Measurements from ENCODE around the gene TBL1X. TPM values are rescaled to one million over a fixed set of nuclear protein-coding genes. Genes with fewer than 3 reads are reported as not detected.

The TBL1X gene
- total and polyA plus RNA-seq, 2 of the 8 experiments (the other 6 are each of a cell fraction or from before 2014, with no cell fraction given) = 13.3 to 25.6 TPM

DNA sequence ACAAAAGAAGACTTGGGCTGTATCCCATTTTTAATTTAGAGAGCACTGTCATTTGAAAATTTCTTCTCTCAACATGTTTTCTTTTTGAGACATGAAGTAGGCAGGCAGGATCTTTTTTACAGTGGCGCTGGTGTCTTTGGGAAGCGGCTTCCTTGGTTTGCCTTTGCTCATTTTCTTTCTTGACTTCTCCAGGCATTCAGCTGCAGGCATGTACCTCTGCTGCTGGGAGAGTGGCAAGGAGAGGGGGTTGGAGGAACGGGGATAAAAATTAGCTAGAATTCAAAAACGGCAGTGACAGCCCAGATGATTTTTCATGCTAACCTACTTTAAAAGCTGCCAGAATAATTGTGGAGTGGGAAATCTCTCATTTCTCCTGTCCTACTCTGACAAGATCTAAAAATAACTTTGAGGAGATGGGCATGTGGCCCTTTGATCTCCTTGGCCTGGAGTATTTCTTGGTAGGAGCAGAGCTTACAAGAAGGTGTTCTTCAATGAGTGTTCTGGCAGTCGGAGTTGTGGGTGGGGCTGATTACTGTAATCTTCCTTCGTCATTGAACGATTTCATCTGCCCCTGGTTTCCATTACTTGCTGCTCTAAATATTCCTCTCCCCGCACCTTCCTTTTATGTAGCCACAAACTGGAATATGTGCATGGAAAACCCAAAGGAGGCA lies 54.8 kb downstream of the TBL1X start:
- Histone ChIP-seq H3K56ac (replicated peaks; ENCODE audit: insufficient read length, low read depth, low read length) (no peak overlapping the region), H3K27ac (ENCODE audit: low read depth, low read length) (no peak overlapping the region), H3K4me2 (ENCODE audit: insufficient read depth in 1 of 2, low read depth in 2 of 2, low read length in 2 of 2) (no peak overlapping the region), H3K9ac (replicated peaks in 1 of 4; ENCODE audit: extremely low read depth in 1 of 4, low read depth in 3 of 4, low read length in 3 of 4) (no peak overlapping the region), H2AK5ac (ENCODE audit: low read depth, low read length) (no peak overlapping the region), H3K14ac (ENCODE audit: insufficient read length) (no peak overlapping the region), H3K23ac (ENCODE audit: insufficient read length) (no peak overlapping the region), H2AFZ (ENCODE audit: low read length) (no peak overlapping the region), H3K23me2 (ENCODE audit: low read depth, low read length) (no peaks in the 10 kb centered on the region), H3K9me3 (ENCODE audit: insufficient read depth in 2 of 2, low read depth in 1 of 2, low read length in 1 of 2) (no peaks in the 10 kb centered on the region), H4K8ac (ENCODE audit: extremely low read depth, insufficient read depth, low read length) (no peak overlapping the region), H4K5ac (ENCODE audit: insufficient read length, low read depth, low read length) (no peak overlapping the region), H3K18ac (ENCODE audit: extremely low read depth, low read length) (no peak overlapping the region), H3K4me1 (replicated peaks in 1 of 4; ENCODE audit: control insufficient read depth in 3 of 4, insufficient read depth in 4 of 4, low read length in 3 of 4) (peaks cover 0 to 4% (median 1%) of the 10 kb centered on the region in 4 experiments; a peak in 2 of 7 replicates), H2BK20ac (ENCODE audit: low read length) (no peak overlapping the region), H4K20me1 (replicated peaks in 1 of 2; ENCODE audit: control insufficient read depth in 1 of 2, insufficient read depth in 2 of 2, low read length in 2 of 2) (peaks cover 0 to 1% of the 10 kb centered on the region in 2 experiments), H2BK5ac (ENCODE audit: low read depth, low read length) (no peak overlapping the region), H3K4ac (replicated peaks; ENCODE audit: insufficient read length, low read depth, low read length) (no peak overlapping the region), H3K79me1 (ENCODE audit: low read depth, low read length) (0 out of 2 replicates have a peak, but pooled peaks cover 4% of the 10 kb centered on the region), H3K79me2 (ENCODE audit: control insufficient read depth in 1 of 2, insufficient read depth in 2 of 2, low read length in 2 of 2) (peaks cover 0 to 10% of the 10 kb centered on the region in 2 experiments; a peak in 2 of 4 replicates), H3K27me3 (replicated peaks in 1 of 4; ENCODE audit: control insufficient read depth in 3 of 4, extremely low read depth in 1 of 4, insufficient read depth in 3 of 4, low read length in 3 of 4) (no peaks in the 10 kb centered on the region), H3K4me3 (ENCODE audit: extremely low read depth in 1 of 4, insufficient read depth in 2 of 4, low read depth in 3 of 4, low read length in 4 of 4) (no peak overlapping the region), H3K36me3 (ENCODE audit: control insufficient read depth in 2 of 4, insufficient read depth in 4 of 4, low read length in 3 of 4) (no peaks in the 10 kb centered on the region), H2BK15ac (ENCODE audit: low read length) (no peak overlapping the region), H4K91ac (replicated peaks; ENCODE audit: insufficient read length, low read length) (no peak overlapping the region), H2BK120ac (replicated peaks; ENCODE audit: low read depth, low read length) (no peak overlapping the region), H2BK12ac (ENCODE audit: low read depth, low read length) (no peak overlapping the region)
- POLR2A ChIA-PET (ENCODE audit: partially characterized antibody) = interaction anchor here (0.8 kb wide), 1 partner anchor 23 kb away, joined by 3 read pairs; no protein-coding TSS in a partner anchor
- WGBS, 2 experiments (ENCODE audit: extremely low coverage in 1 of 2, insufficient coverage in 1 of 2, insufficient read length in 1 of 2, insufficient replicate concordance in 2 of 2, low coverage in 1 of 2, low lambda C conversion rate in 2 of 2, missing lambda C conversion rate in 1 of 2) = 79% methylated on average over 8 of the region's 8 CpGs; no CpG with 5 or more reads in 1 of the 2 experiments
- CTCF ChIA-PET (ENCODE audit: partially characterized antibody) = no interaction called here
- FAIRE-seq = no peak
- DNase-seq (ENCODE audit: low read depth in 1 of 2, low spot score in 2 of 2) = no peak
- TF ChIP-seq, protein P1, sequence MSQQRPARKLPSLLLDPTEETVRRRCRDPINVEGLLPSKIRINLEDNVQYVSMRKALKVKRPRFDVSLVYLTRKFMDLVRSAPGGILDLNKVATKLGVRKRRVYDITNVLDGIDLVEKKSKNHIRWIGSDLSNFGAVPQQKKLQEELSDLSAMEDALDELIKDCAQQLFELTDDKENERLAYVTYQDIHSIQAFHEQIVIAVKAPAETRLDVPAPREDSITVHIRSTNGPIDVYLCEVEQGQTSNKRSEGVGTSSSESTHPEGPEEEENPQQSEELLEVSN (IDR thresholded peaks at IDR 0.05) = no peak
- TF ChIP-seq, protein P2, sequence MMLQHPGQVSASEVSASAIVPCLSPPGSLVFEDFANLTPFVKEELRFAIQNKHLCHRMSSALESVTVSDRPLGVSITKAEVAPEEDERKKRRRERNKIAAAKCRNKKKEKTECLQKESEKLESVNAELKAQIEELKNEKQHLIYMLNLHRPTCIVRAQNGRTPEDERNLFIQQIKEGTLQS (IDR thresholded peaks at IDR 0.05; ENCODE audit: insufficient read depth, low read depth, low read length) = no peak
- TF ChIP-seq SAP30 (IDR thresholded peaks at IDR 0.05; ENCODE audit: insufficient read depth, insufficient replicate concordance, low read length) = no peak
- no peak for TF ChIP-seq TAF1 (IDR thresholded peaks at IDR 0.05; ENCODE audit: low read depth, low read length)
- TF ChIP-seq HDAC2 (IDR thresholded peaks at IDR 0.05; ENCODE audit: borderline replicate concordance in 1 of 2, low read depth in 2 of 2, low read length in 2 of 2) = no peak

Data from H1 (cell line).